ENCODE measurements around the gene OR6X1.
A peak's percentile ranks its signal among the peaks of the same experiment; 100 is the strongest.
"Not testable (repeated sequence)": the region's sequence is repeated elsewhere in the genome, so short reads cannot be mapped to it uniquely, and the experiment has no call there.

Gene OR6X1

DNA sequence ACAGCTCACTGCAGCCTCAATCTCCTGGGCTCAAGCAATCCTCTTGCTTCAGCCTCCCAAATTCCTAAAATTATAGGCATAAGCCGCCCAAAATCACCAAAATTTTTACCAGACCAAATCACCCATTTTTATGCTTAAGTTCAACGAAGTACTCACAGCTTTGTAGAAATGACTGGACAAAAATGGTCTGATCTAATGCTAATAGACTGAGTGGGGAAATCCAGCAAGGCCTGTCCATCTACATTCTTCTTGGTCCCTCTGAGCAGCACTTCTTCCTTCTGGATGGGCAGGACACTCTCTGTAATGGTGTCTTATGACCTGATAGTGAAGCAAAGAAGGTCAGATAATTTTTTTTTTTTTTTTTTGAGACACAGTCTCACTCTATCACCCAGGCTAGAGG lies 18.7 kb upstream of the OR6X1 start:
- peaks cover under 1% of the 10 kb centered on the region for H3K27me3 Mint-ChIP-seq
- H3K4me3 Mint-ChIP-seq, result no peak overlapping the region
- peaks cover 3% of the 10 kb centered on the region for H3K4me1 Mint-ChIP-seq
- no peak for DNase-seq (ENCODE audit: low spot score in 2 of 2)
- peaks cover 1% of the 10 kb centered on the region for H3K9me3 Mint-ChIP-seq
- ATAC-seq (ENCODE audit: low read depth), result no peak
- no peaks in the 10 kb centered on the region for H3K36me3 Mint-ChIP-seq
- no peak overlapping the region for H3K27ac Mint-ChIP-seq

DNA sequence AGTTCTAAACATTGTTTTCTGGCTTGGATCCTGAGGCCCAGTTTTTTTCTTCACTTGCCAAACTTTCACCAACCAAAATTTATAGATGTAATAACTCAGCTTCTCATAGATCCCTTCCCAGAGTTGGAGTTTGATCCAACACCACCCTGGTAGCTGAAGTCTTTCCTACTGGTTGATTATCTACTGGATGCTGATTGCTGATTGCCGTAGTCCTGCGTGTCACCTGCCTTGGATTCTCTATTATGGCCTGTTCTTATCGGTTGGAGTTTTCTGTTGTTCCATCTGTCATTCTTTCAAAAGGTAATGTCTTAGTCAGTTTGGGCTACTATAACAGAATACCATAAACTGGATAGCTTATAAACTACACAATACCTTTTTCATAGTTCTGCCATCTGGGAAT lies 17.3 kb upstream of the OR6X1 start:
- no peak for ATAC-seq (ENCODE audit: low read depth)
- H3K4me1 Mint-ChIP-seq, result peaks cover 3% of the 10 kb centered on the region

DNA sequence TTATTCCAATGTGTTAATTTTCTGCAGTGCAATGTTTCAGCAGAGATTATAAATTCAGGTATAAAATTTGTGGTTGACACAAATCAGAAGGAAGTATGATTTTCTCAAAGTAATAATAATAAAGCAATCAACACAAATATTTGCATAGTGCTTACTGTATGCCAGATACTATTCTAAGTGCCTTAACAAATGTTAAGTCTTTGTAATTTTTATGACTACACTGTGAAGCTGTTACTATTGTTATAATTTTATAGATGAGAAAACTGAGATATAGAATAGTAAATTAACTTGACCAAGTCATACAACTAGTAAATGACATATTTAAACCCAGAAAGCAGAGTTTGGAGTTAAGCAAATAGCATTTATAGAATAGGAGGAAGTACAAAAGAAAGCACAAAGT lies 16.4 kb upstream of the OR6X1 start:
- DNase-seq (ENCODE audit: low spot score in 2 of 2), result no peak
- no peak for ATAC-seq (ENCODE audit: low read depth)
- H3K36me3 Mint-ChIP-seq, result no peaks in the 10 kb centered on the region
- H3K27me3 Mint-ChIP-seq, result peaks cover 5% of the 10 kb centered on the region
- no peak overlapping the region for H3K27ac Mint-ChIP-seq
- peaks cover 1% of the 10 kb centered on the region for H3K9me3 Mint-ChIP-seq
- no peak overlapping the region for H3K4me3 Mint-ChIP-seq
- H3K4me1 Mint-ChIP-seq, result peaks cover under 1% of the 10 kb centered on the region

More for the DNA sequence above, 17.3 kb upstream of the OR6X1 start:
- no peak for DNase-seq (ENCODE audit: low spot score in 2 of 2)
- Mint-ChIP-seq H3K9me3 (peaks cover 1% of the 10 kb centered on the region), H3K36me3 (no peaks in the 10 kb centered on the region), H3K27me3 (peaks cover 3% of the 10 kb centered on the region), H3K27ac (no peak overlapping the region), H3K4me3 (no peak overlapping the region)

DNA sequence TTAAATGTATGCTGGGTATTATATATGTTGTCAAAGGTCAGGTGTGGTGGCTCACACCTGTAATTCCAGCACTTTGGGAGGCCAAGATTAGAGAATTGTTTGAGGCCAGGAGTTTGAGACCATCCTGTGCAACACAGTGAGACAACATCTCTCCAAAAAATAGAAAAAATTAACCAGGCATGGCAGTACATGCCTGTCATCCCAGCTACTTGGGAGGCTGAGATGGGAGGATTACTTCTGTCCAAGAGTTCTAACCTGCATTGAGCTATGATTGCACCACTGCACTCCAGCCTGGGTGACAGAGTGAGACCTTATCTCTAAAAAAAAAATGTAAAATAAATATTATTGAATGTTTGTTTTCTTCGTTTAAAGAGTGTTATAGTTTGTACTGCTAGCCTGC lies 11.3 kb upstream of the OR6X1 start:
- Mint-ChIP-seq H3K4me1 (no peaks in the 10 kb centered on the region), H3K27ac (no peak overlapping the region), H3K9me3 (peaks cover 13% of the 10 kb centered on the region), H3K4me3 (no peak overlapping the region), H3K36me3 (peaks cover 6% of the 10 kb centered on the region), H3K27me3 (peaks cover 6% of the 10 kb centered on the region)
- no peak for ATAC-seq (ENCODE audit: low read depth)
- no peak for DNase-seq (ENCODE audit: low spot score in 2 of 2)

DNA sequence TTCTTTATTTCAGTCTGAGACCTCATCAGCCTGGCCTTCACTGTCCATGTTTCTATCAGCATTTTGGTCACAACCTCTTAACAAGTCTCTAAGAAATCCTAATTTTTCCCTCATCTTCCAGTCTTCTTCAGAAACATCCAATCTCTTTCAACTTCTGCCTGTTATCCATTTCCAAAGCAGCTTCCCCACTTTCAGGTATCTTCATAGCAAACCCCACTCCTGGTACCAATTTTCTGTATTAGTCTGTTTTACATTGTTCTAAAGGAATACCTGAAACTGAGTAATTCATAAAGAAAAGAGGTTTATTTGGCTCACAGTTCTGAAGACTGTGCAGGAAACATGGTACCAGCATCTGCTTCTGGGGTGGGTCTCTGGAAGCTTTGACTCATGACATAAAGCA lies 8.1 kb upstream of the OR6X1 start:
- ATAC-seq (ENCODE audit: low read depth) (no peak), DNase-seq (ENCODE audit: low spot score in 2 of 2) (no peak)
- Mint-ChIP-seq H3K4me3 (no peak overlapping the region), H3K27me3 (peaks cover 3% of the 10 kb centered on the region), H3K4me1 (no peaks in the 10 kb centered on the region), H3K36me3 (peaks cover 6% of the 10 kb centered on the region), H3K9me3 (peaks cover 13% of the 10 kb centered on the region), H3K27ac (no peak overlapping the region)

DNA sequence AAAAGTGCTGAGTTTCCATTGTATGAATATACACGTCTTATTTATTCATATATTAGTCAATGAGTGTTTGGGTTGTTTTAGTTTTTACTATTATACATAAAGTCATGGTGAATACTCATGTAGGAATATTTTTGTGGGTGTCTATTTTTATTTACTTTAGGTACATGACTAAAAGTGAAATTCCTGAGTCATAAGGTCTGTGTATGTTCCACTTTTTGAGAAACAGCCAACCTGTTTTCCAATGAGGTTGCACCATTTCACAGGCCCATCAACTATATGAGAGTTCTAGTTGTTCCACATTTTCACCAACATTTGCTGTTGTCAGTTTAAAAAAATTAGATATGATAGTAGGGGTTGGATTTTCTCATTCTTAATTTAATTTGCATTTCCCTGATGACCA lies 6.6 kb upstream of the OR6X1 start:
- Mint-ChIP-seq H3K4me1 (no peaks in the 10 kb centered on the region), H3K27ac (no peak overlapping the region), H3K9me3 (peaks cover 13% of the 10 kb centered on the region), H3K4me3 (no peak overlapping the region), H3K36me3 (peaks cover 6% of the 10 kb centered on the region), H3K27me3 (peaks cover 1% of the 10 kb centered on the region)
- DNase-seq (ENCODE audit: low spot score in 2 of 2), result no peak
- no peak for ATAC-seq (ENCODE audit: low read depth)

DNA sequence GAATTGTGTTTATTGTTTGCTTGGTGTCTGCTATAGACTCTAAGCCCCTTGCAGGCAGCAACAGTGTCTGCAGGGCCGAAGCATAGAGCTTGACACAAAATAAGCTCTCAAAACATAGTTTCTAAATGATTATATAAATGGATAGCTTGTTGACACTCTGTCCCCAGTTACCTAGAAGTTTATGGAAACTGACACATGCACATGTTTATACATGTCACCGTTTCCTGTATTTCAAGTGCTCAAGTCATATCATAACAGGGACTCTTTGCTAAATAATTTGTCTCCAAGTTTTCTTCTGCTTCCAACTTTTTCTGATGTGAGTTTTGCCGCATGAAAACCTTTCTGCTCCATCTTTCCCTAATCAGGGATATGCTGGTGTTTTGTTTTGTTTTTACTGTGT lies 3.7 kb upstream of the OR6X1 start:
- no peak for ATAC-seq (ENCODE audit: low read depth)
- Mint-ChIP-seq H3K27me3 (peaks cover 1% of the 10 kb centered on the region), H3K27ac (no peak overlapping the region), H3K9me3 (peaks cover 9% of the 10 kb centered on the region), H3K4me3 (no peak overlapping the region), H3K4me1 (no peaks in the 10 kb centered on the region), H3K36me3 (peaks cover 6% of the 10 kb centered on the region)
- no peak for DNase-seq (ENCODE audit: low spot score in 2 of 2)

DNA sequence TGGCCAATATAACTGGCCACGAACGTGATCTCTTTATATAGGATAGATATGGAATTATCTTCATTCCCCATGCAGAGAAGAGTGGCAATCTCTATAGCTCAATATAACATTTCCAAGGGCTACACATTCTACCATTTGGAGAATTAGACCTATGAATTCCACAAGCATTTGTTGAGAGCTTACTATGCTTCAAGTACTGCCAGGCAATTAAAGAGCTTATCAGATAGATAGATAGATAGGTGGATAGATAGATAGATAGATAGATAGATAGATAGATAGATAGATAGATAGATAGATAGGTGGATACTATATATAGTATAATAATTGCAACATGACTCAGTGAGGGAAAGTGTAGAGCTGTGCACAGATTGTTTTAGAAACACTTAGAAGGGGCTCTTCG lies 1.5 kb upstream of the OR6X1 start:
- DNase-seq (ENCODE audit: low spot score in 2 of 2), result no peak
- Mint-ChIP-seq H3K4me3 (no peak overlapping the region), H3K9me3 (no peaks in the 10 kb centered on the region), H3K4me1 (no peaks in the 10 kb centered on the region), H3K27ac (no peak overlapping the region), H3K27me3 (peaks cover 7% of the 10 kb centered on the region), H3K36me3 (no peaks in the 10 kb centered on the region)
- no peak for ATAC-seq (ENCODE audit: low read depth)

DNA sequence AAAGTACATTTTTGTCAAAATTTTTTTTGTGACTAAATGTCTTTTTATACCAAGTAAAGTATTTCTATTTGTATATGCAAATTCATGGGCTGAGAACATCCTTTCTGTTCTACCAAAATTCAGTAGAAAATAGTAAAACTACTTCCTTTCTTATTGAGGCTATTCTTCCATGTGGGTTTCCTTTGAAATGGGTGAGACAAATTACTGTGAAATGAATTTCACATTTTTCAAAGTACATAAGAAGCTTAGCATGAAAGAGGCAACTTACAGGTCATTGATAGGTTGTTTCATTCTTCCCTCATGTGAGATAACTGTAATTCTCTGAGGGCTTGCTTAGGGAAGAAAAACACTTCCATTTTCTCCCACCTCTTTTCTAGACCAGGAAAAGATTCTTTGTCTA lies 1.0 kb upstream of the OR6X1 start:
- H3K36me3 Mint-ChIP-seq, result no peaks in the 10 kb centered on the region
- ATAC-seq (ENCODE audit: low read depth), result no peak
- no peak overlapping the region for H3K4me3 Mint-ChIP-seq
- no peak for DNase-seq (ENCODE audit: low spot score in 2 of 2)
- H3K27ac Mint-ChIP-seq, result no peak overlapping the region
- peaks cover 10% of the 10 kb centered on the region for H3K27me3 Mint-ChIP-seq
- no peaks in the 10 kb centered on the region for H3K4me1 Mint-ChIP-seq
- no peaks in the 10 kb centered on the region for H3K9me3 Mint-ChIP-seq

DNA sequence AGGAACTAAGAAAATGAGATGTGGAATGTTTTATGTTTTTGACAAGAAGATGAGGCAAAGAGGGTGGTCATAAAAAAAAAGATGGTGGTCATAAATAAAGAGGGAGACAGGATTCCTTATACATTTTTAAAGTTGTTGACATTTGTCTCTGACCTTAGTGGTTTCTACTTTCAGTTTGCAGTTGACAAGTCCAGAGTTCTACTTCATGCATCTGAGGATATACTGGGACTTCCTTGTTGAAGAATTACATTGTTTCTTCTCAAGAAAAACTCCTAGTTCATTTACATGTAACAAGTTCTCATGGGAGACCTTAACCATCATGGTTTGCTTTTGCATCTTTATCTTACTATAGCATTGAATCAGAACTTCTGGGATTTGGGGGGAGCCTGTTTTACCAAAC lies 1.2 kb downstream of the OR6X1 start:
- peaks cover 14% of the 10 kb centered on the region for H3K27me3 Mint-ChIP-seq
- H3K4me3 Mint-ChIP-seq, result no peak overlapping the region
- DNase-seq (ENCODE audit: low spot score in 2 of 2), result no peak
- no peak overlapping the region for H3K27ac Mint-ChIP-seq
- no peaks in the 10 kb centered on the region for H3K4me1 Mint-ChIP-seq
- H3K9me3 Mint-ChIP-seq, result no peaks in the 10 kb centered on the region
- ATAC-seq (ENCODE audit: low read depth), result no peak
- no peaks in the 10 kb centered on the region for H3K36me3 Mint-ChIP-seq

DNA sequence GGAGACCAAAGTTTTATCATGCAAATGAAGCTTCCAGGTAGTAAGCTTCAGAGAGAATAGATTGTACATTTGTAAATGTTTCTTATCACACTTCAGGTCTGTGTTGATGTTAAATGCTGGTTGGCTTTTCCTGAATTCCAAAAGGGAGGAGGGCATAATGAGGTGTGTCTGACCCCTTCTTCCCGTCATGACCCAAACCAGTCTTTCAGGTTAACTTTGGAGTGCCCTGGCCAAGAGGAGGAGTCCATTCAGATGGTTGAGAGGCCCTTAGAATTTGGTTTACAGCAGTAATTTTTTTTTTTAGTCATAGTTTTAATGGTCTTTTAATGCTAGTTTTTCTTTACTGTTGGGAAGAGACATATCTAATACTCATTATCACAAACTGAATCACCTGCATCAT lies 2.5 kb downstream of the OR6X1 start:
- ATAC-seq (ENCODE audit: low read depth) (no peak), DNase-seq (ENCODE audit: low spot score in 2 of 2) (no peak)
- Mint-ChIP-seq H3K9me3 (no peaks in the 10 kb centered on the region), H3K36me3 (no peaks in the 10 kb centered on the region), H3K27ac (no peak overlapping the region), H3K4me3 (no peak overlapping the region), H3K4me1 (no peaks in the 10 kb centered on the region), H3K27me3 (peaks cover 16% of the 10 kb centered on the region)

DNA sequence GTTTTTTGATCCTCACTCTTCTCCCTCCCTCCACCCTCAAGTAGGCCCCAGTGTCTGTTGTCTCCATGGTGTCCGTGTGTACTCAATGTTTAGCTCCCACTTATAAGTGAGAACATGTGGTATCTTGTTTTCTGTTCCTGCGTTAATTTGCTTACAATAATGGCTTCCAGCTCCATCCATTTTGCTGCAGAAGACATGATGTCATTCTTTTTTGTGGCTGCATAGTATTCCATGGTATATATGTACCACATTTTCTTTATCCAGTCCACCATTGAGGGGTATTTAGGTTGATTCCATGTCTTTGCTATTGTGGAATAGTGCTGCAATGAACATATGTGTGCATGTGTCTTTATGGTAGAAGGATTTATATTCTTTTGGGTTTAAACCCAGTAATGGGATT lies 6.0 kb downstream of the OR6X1 start:
- H3K4me1 Mint-ChIP-seq, result not testable (repeated sequence)

DNA sequence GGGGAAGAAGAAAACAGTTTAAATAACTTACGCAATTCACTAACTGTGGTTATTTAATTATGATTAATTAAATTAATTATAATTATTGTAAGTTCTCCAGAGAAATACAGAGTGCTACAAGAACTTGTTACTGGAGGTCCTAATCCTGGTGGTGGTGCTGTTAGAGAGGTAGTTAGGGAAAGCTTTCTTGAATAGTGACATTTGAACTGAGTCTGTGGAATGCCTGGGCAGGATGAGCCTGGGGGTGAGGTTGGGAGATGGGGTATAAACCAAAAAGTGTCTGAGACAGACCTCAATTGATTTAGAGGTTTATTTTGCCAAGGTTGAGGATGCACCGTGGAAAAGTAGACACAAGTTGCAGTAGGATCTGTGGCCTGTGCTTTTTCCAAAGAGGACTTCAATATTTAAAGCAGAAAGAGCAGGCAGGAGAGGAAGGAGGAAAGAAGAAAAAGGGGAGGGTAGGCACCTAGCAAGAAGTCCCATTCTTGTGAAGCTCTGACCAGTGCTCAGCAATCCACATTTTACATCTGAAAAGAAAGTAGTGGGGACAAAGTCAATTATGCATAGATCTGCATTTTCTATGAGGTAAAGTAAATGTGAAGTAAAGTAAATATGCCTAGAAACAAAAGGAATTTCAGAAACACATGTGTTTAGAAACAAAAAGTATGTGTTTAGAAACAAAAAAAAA lies 8.4 kb downstream of the OR6X1 start:
- Mint-ChIP-seq H3K4me1 (peaks cover 8% of the 10 kb centered on the region), H3K27me3 (peaks cover 14% of the 10 kb centered on the region), H3K36me3 (no peaks in the 10 kb centered on the region), H3K27ac (no peak overlapping the region), H3K9me3 (no peaks in the 10 kb centered on the region), H3K4me3 (no peak overlapping the region)
- no peak for DNase-seq (ENCODE audit: low spot score in 2 of 2)
- no peak for ATAC-seq (ENCODE audit: low read depth)

More for the DNA sequence above, 6.0 kb downstream of the OR6X1 start:
- H3K27me3 Mint-ChIP-seq, result peaks cover 20% of the 10 kb centered on the region
- ATAC-seq (ENCODE audit: low read depth); H3K36me3 Mint-ChIP-seq; H3K9me3 Mint-ChIP-seq; DNase-seq (ENCODE audit: low spot score in 2 of 2); H3K4me3 Mint-ChIP-seq; H3K27ac Mint-ChIP-seq: not testable (repeated sequence)

DNA sequence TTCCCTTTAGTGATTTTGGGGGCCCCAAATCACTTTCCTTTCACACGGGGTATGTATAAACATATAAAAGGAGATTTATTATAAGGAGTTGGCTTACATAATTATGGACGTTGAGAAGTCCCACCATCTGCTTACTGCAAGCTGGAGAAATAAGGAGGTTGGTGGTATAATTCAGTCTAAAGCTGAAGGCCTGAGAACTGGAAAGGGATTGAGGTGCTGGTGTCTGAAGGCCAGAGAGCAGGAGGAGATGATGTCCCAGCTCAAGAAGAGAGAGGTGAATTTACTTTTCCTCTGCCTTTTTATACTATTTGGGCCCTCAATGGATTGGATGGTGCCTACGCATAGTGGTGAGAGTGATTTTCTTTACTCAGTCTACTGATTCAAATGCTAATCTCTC lies 11.6 kb downstream of the OR6X1 start:
- no peak for ATAC-seq (ENCODE audit: low read depth)
- no peaks in the 10 kb centered on the region for H3K9me3 Mint-ChIP-seq
- H3K36me3 Mint-ChIP-seq, result peaks cover 6% of the 10 kb centered on the region
- H3K4me1 Mint-ChIP-seq, result peaks cover 20% of the 10 kb centered on the region
- no peak for DNase-seq (ENCODE audit: low spot score in 2 of 2)
- H3K27ac Mint-ChIP-seq, result no peak overlapping the region
- H3K27me3 Mint-ChIP-seq, result peaks cover 7% of the 10 kb centered on the region
- no peak overlapping the region for H3K4me3 Mint-ChIP-seq

DNA sequence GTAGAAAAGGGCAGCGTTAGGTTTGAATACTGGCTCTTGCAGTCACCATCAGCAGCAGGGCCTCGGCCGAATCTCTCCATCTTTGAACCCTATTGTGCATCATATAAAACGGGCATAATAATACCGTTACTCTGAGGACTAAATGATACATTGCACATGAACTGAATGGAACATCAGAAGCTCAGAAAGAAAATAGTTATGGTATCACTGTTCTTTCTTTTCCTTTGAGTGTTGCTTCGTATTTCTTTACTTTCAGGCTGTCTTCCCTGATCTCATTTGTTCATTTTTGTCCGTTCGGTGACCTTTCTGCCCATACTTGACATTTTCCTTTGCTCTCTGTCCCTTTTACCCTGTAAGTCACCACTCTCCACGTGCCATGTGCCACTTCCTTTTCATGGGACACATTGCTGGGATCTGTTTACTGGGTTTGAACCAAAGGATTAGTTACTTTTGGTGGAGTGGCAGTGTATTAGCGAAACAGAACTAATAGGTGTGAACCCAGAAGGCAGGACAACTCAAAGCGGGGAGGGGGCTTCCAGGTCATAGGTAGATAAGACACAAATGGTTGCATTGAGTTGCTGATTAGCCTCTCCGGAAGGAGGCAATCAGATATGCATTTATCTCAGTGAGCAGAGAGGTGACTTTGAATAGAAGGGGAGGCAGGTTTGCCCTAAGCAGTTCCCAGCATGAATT lies 12.1 kb downstream of the OR6X1 start:
- peaks cover 10% of the 10 kb centered on the region for H3K36me3 Mint-ChIP-seq
- H3K27me3 Mint-ChIP-seq, result peaks cover 7% of the 10 kb centered on the region
- DNase-seq (ENCODE audit: low spot score in 2 of 2) (no peak), ATAC-seq (ENCODE audit: low read depth) (no peak)
- H3K4me1 Mint-ChIP-seq, result peaks cover 22% of the 10 kb centered on the region
- no peaks in the 10 kb centered on the region for H3K9me3 Mint-ChIP-seq
- peak overlapping the region; percentile 96 for H3K4me3 Mint-ChIP-seq
- H3K27ac Mint-ChIP-seq, result peak overlapping the region; percentile 93
